CD4-positive, alpha-beta T cell (primary cell): ENCODE results near the gene PPP2R5D. TPM values are rescaled to one million over a fixed set of nuclear protein-coding genes. Genes with fewer than 3 reads are reported as not detected.

Experiments used
- ATAC-seq: fragments of 200-7000 bp; cut with Tn5 transposase; one replicate; pipeline ENCODE4 v1.10.0; 2022; ENCODE audit warnings: mild to moderate bottlenecking; ENCODE audit not compliant: poor library complexity
- CTCF ChIA-PET: fragments of 350-600 bp; sonication (Branson Sonifier 250); formaldehyde crosslinking; loops from one replicate; lab custom pipeline; 2021; ENCODE audit warnings: antibody characterized with exemption, inconsistent platforms; lab: Charles Lee
- POLR2A ChIA-PET: fragments of 350-600 bp; sonication (Branson Sonifier 250); formaldehyde crosslinking; loops from one replicate; lab custom pipeline; 2021; ENCODE audit warnings: antibody characterized with exemption, inconsistent platforms; lab: Charles Lee
- DNase-seq, 14 experiments: peaks; one replicate each; pipeline ENCODE4 v3.0.0-alpha.2; 2013 to 2020; ENCODE audit warnings: mixed read lengths in 2 of 14
- H3K27ac ChIP-seq, 2 donors: one replicate each; pipeline versions ENCODE4 v1.5.1 to v1.7.0; 2013; ENCODE audit warnings: low read length in 2 of 2, low read depth in 1 of 2, mild to moderate bottlenecking in 1 of 2
- H3K27me3 ChIP-seq, 2 experiments: 1 replicate in 1 of 2; 2 replicates in 1 of 2; pipeline versions ENCODE4 v1.6.1 to v1.7.0; 2013; ENCODE audit warnings: low read length in 2 of 2, control low read depth in 1 of 2, mild to moderate bottlenecking in 1 of 2, moderate library complexity in 1 of 2; ENCODE audit not compliant: insufficient read depth in 2 of 2, control insufficient read depth in 1 of 2
- H3K36me3 ChIP-seq: one replicate; pipeline ENCODE4 v1.6.1; 2013; ENCODE audit warnings: low read length, control low read depth; ENCODE audit not compliant: insufficient read depth
- H3K4me1 ChIP-seq: one replicate; pipeline ENCODE4 v1.6.1; 2013; ENCODE audit warnings: low read length, control low read depth; ENCODE audit not compliant: insufficient read depth
- H3K4me3 ChIP-seq: one replicate; pipeline ENCODE4 v1.5.1; 2013; ENCODE audit warnings: mild to moderate bottlenecking, low read length, moderate library complexity
- H3K9me3 ChIP-seq, 2 experiments: 1 replicate in 1 of 2; 2 replicates in 1 of 2; pipeline versions ENCODE4 v1.6.1 to v1.7.0; 2013; ENCODE audit warnings: low read length in 2 of 2, mild to moderate bottlenecking in 2 of 2, control low read depth in 1 of 2, moderate library complexity in 1 of 2; ENCODE audit not compliant: control insufficient read depth in 1 of 2, insufficient read depth in 1 of 2
- H3K27ac Mint-ChIP-seq: one replicate; pipeline ENCODE4 v1.8.0; 2020; ENCODE audit warnings: mixed read lengths
- H3K27me3 Mint-ChIP-seq: one replicate; pipeline ENCODE4 v1.8.0; 2021; ENCODE audit warnings: mixed read lengths
- H3K36me3 Mint-ChIP-seq: one replicate; pipeline ENCODE4 v1.8.0; 2021; ENCODE audit warnings: low read depth, mixed read lengths
- H3K4me1 Mint-ChIP-seq: one replicate; pipeline ENCODE4 v1.8.0; 2021; ENCODE audit warnings: low read depth, mixed read lengths
- H3K4me3 Mint-ChIP-seq: one replicate; pipeline ENCODE4 v1.8.0; 2020; ENCODE audit warnings: mild to moderate bottlenecking, mixed read lengths
- H3K9me3 Mint-ChIP-seq: one replicate; pipeline ENCODE4 v1.8.0; 2020; ENCODE audit warnings: mixed read lengths
- intact Hi-C, 2 experiments: fragments of 100-400 bp; cut with DNase I in 1 of 2; cut with micrococcal nuclease in 1 of 2; formaldehyde crosslinking; loops; one replicate each; pipeline versions ENCODE4 v1.15.1 to v1.9.0; 2023 to 2025; cut with DNase I, micrococcal nuclease
- total RNA-seq, 174 experiments: library from RNA in 2 of 174; stranded (reverse) in 2 of 174; gene quantifications; one replicate each; pipeline ENCODE4 v1.2.3 and lab custom pipeline; 2021 to 2026
- TF ChIP-seq, protein P1 (sequence below): fragments of 200-600 bp; IDR thresholded peaks from one replicate; pipeline ENCODE4 v1.8.0; 2022; ENCODE audit warnings: antibody characterized with exemption, mild to moderate bottlenecking

The PPP2R5D gene
- total RNA-seq, 2 experiments from 2014 or later, result 15.3 to 17.5 TPM

DNA sequence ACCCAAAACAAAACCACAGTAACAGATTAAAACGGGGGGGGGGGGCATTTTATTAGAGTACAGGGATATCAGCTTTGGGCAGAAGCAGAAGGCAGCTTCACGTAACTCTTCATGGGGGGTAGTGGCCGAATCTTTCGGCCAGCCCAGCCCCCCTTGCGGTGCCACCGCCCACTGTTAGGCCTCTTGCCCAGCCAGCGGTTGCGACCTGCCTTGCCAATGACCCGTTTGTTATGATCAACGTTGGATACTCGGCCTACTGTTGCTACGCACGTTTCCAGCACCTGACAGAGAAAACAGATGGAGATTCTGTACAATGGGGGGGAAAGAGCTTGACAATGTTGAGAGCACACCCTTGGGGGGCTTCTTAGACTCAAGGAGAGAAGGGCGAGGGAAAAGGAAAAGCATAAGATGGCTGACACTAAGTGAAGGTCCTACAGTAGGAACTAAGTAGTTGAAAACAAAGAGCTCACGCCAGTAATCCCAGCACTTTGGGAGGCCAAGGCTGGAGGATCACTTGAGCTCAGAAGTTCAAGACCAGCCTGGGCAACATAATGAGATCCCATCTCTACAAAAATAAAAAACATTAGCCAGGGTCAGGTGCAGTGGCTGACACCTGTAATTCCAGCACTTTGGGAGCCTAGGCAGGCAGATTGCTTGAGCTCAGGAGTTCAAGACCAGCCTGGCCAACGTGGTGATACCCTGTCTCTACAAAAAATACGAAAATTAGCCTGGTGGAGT, 70.0 kb downstream of the PPP2R5D start:
- Histone ChIP-seq H3K4me3 (peak overlapping the region; percentile 93), H3K9me3 (no peaks in the 10 kb centered on the region), H3K27ac (peak overlapping the region; percentile 76 to 84), H3K27me3 (no peaks in the 10 kb centered on the region), H3K36me3 (peaks cover 32% of the 10 kb centered on the region), H3K4me1 (peaks cover 50% of the 10 kb centered on the region)
- Mint-ChIP-seq H3K27ac (peak overlapping the region; percentile 96), H3K4me3 (peak overlapping the region; percentile 98), H3K9me3 (no peaks in the 10 kb centered on the region), H3K4me1 (peaks cover 66% of the 10 kb centered on the region), H3K27me3 (no peaks in the 10 kb centered on the region), H3K36me3 (peaks cover 70% of the 10 kb centered on the region)
- POLR2A ChIA-PET, result interaction anchor here (0.6 to 3.2 kb wide), 24 partner anchors 10 to 1267 kb away, joined by 3 to 50 read pairs (median 5); partner anchors contain the start of genes BICRAL, CNPY3, CUL9 and KLHDC3
- TF ChIP-seq, protein P1, sequence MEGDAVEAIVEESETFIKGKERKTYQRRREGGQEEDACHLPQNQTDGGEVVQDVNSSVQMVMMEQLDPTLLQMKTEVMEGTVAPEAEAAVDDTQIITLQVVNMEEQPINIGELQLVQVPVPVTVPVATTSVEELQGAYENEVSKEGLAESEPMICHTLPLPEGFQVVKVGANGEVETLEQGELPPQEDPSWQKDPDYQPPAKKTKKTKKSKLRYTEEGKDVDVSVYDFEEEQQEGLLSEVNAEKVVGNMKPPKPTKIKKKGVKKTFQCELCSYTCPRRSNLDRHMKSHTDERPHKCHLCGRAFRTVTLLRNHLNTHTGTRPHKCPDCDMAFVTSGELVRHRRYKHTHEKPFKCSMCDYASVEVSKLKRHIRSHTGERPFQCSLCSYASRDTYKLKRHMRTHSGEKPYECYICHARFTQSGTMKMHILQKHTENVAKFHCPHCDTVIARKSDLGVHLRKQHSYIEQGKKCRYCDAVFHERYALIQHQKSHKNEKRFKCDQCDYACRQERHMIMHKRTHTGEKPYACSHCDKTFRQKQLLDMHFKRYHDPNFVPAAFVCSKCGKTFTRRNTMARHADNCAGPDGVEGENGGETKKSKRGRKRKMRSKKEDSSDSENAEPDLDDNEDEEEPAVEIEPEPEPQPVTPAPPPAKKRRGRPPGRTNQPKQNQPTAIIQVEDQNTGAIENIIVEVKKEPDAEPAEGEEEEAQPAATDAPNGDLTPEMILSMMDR, result no peak
- DNase-seq, result peak in 1 of 14 experiments; percentile 34
- no peak for ATAC-seq
- intact Hi-C loops, result loop anchor here (5.0 to 10.0 kb wide), 3 partner anchors 77 to 1160 kb away; partner anchors contain the start of genes PEX6 (in 2 of the 2), GTPBP2 (in 1 of the 2) and USP49 (in 1 of the 2)
- CTCF ChIA-PET, result interaction anchor here (0.8 to 1.5 kb wide), 6 partner anchors 33 to 175 kb away, joined by 3 to 7 read pairs (median 4); partner anchors contain the start of genes DNPH1, KLHDC3, MEA1 and RRP36

DNA sequence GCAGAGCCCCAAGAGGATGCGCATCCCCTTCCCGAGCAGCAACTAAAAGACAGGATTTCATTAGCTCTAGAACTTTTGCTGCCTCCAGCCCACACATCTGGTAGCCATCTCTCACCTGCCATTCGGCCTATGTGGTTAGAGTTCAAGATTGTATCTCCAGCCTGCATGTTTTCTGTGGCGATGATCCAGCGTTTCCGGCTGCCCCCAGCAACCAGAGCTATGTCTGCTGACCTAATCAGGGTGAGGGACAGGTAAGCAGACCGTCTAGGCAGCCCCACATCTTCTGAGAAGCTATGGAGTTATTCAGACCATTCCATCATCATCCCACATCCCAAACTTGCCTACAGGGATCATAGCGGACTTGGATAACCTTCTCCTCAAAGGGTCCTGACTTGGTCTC, 71.6 kb downstream of the PPP2R5D start:
- Histone ChIP-seq H3K9me3 (no peaks in the 10 kb centered on the region), H3K27ac (no peak overlapping the region), H3K4me3 (no peak overlapping the region), H3K36me3 (peaks cover 23% of the 10 kb centered on the region), H3K4me1 (peaks cover 57% of the 10 kb centered on the region), H3K27me3 (no peaks in the 10 kb centered on the region)
- Mint-ChIP-seq H3K36me3 (peaks cover 62% of the 10 kb centered on the region), H3K4me1 (peaks cover 75% of the 10 kb centered on the region), H3K4me3 (peak overlapping the region; percentile 63), H3K27ac (peak overlapping the region; percentile 58), H3K27me3 (no peaks in the 10 kb centered on the region), H3K9me3 (no peaks in the 10 kb centered on the region)
- TF ChIP-seq, protein P1, result no peak
- CTCF ChIA-PET, result no interaction called here
- POLR2A ChIA-PET, result interaction anchor here (1.2 kb wide), 1 partner anchor 35 kb away, joined by 3 read pairs; the partner anchor contains the start of gene RRP36
- intact Hi-C loops, result loop anchor here in 1 of 2 experiments (10.0 kb wide), 1 partner anchor 1161 kb away; the partner anchor contains the start of gene USP49
- DNase-seq (no peak), ATAC-seq (no peak)

DNA sequence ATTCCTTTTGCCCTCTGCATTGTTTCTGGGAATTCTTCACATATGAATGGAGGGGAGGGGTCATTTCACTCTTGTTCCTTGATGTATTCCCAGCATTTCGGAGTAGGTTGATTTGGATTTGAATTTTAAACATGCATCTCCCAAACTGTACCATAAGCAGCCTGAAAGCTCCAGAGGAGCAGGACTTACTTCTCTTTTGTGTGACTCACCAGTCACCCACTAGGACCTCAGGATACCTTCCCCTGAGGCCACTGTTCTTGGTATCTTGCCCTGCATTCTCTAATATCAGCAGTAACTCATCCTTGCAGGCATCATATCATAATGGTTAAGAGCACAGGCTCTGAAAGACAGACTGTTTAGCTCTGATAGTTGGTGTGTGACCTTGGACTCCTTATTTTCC, 74.2 kb downstream of the PPP2R5D start:
- TF ChIP-seq, protein P1, result no peak
- ChIA-PET CTCF (no interaction called here), POLR2A (interaction anchor here (0.7 to 2.2 kb wide), 16 partner anchors 7 to 1272 kb away, joined by 3 to 31 read pairs (median 6); partner anchors contain the start of genes CNPY3, KLHDC3, MEA1 and PEX6)
- Histone ChIP-seq H3K36me3 (peaks cover 28% of the 10 kb centered on the region), H3K9me3 (no peaks in the 10 kb centered on the region), H3K27me3 (no peaks in the 10 kb centered on the region), H3K4me3 (peak overlapping the region; percentile 89), H3K4me1 (peaks cover 38% of the 10 kb centered on the region), H3K27ac (peak overlapping the region; percentile 85 to 95)
- DNase-seq (no peak), ATAC-seq (no peak)
- H3K27me3 Mint-ChIP-seq, result no peaks in the 10 kb centered on the region
- H3K27ac Mint-ChIP-seq, result peak overlapping the region; percentile 96
- peaks cover 59% of the 10 kb centered on the region for H3K4me1 Mint-ChIP-seq
- peaks cover 59% of the 10 kb centered on the region for H3K36me3 Mint-ChIP-seq
- peak overlapping the region; percentile 91 for H3K4me3 Mint-ChIP-seq
- intact Hi-C loops, result loop anchor here in 1 of 2 experiments (2.0 to 10.0 kb wide), 4 partner anchors 112 to 1164 kb away; partner anchors contain the start of genes SRF and USP49
- no peaks in the 10 kb centered on the region for H3K9me3 Mint-ChIP-seq
